Bronchial epithelial cell (primary cell): Measurements from ENCODE around the gene KRTAP19-4. TPM values are rescaled to one million over a fixed set of nuclear protein-coding genes. Genes with fewer than 3 reads are reported as not detected.

Experiments used
- total RNA-seq: library from RNA; depleted of rRNA; stranded (reverse); fragments of >200 nt; gene quantifications from 2 replicates; pipeline ENCODE4 v1.2.1, GENCODE V29; 2014

Gene KRTAP19-4
- total RNA-seq, 1 donor from 2014 or later, result not detected

Other genes with a start within 250 kb of the KRTAP19-4 start
- not detected in 2 replicates for gene KRTAP24-1, start 214.2 kb downstream of the KRTAP19-4 start, total RNA-seq
- gene KRTAP25-1, start 207.7 kb downstream of the KRTAP19-4 start, total RNA-seq, result not detected in 2 replicates
- not detected in 2 replicates for gene KRTAP26-1, start 176.8 kb downstream of the KRTAP19-4 start, total RNA-seq
- gene KRTAP27-1, start 159.5 kb downstream of the KRTAP19-4 start, total RNA-seq, result not detected in 2 replicates
- gene KRTAP23-1, start 148.6 kb downstream of the KRTAP19-4 start, total RNA-seq, result not detected in 2 replicates
- not detected in 2 replicates for gene KRTAP13-2, start 124.9 kb downstream of the KRTAP19-4 start, total RNA-seq
- not detected in 2 replicates for gene KRTAP13-1, start 101.1 kb downstream of the KRTAP19-4 start, total RNA-seq
- not detected in 2 replicates for gene KRTAP13-3, start 71.2 kb downstream of the KRTAP19-4 start, total RNA-seq
- not detected in 2 replicates for gene KRTAP13-4, start 66.9 kb downstream of the KRTAP19-4 start, total RNA-seq
- not detected in 2 replicates for gene KRTAP15-1, start 56.9 kb downstream of the KRTAP19-4 start, total RNA-seq
- gene KRTAP19-1, start 16.8 kb downstream of the KRTAP19-4 start, total RNA-seq, result not detected in 2 replicates
- not detected in 2 replicates for gene KRTAP19-2, start 9.7 kb downstream of the KRTAP19-4 start, total RNA-seq
- not detected in 2 replicates for gene KRTAP19-3, start 5.2 kb downstream of the KRTAP19-4 start, total RNA-seq
- not detected in 2 replicates for gene KRTAP19-5, start 5.0 kb upstream of the KRTAP19-4 start, total RNA-seq
- gene KRTAP19-6, start 44.7 kb upstream of the KRTAP19-4 start, total RNA-seq, result not detected in 2 replicates
- gene KRTAP19-7, start 64.1 kb upstream of the KRTAP19-4 start, total RNA-seq, result not detected in 2 replicates
- not detected in 2 replicates for gene KRTAP22-2, start 93.2 kb upstream of the KRTAP19-4 start, total RNA-seq
- gene KRTAP6-3, start 95.3 kb upstream of the KRTAP19-4 start, total RNA-seq, result not detected in 2 replicates
- gene KRTAP6-2, start 101.7 kb upstream of the KRTAP19-4 start, total RNA-seq, result not detected in 2 replicates
- not detected in 2 replicates for gene KRTAP22-1, start 103.9 kb upstream of the KRTAP19-4 start, total RNA-seq
- gene KRTAP6-1, start 116.8 kb upstream of the KRTAP19-4 start, total RNA-seq, result not detected in 2 replicates
- not detected in 2 replicates for gene KRTAP20-1, start 119.3 kb upstream of the KRTAP19-4 start, total RNA-seq
- gene KRTAP20-4, start 123.5 kb upstream of the KRTAP19-4 start, total RNA-seq, result not detected in 2 replicates
- gene KRTAP20-2, start 138.0 kb upstream of the KRTAP19-4 start, total RNA-seq, result not detected in 2 replicates
- not detected in 2 replicates for gene KRTAP20-3, start 145.7 kb upstream of the KRTAP19-4 start, total RNA-seq
- gene KRTAP21-3, start 221.6 kb upstream of the KRTAP19-4 start, total RNA-seq, result not detected in 2 replicates